ENCODE data around the gene TMEM154.

DNA sequence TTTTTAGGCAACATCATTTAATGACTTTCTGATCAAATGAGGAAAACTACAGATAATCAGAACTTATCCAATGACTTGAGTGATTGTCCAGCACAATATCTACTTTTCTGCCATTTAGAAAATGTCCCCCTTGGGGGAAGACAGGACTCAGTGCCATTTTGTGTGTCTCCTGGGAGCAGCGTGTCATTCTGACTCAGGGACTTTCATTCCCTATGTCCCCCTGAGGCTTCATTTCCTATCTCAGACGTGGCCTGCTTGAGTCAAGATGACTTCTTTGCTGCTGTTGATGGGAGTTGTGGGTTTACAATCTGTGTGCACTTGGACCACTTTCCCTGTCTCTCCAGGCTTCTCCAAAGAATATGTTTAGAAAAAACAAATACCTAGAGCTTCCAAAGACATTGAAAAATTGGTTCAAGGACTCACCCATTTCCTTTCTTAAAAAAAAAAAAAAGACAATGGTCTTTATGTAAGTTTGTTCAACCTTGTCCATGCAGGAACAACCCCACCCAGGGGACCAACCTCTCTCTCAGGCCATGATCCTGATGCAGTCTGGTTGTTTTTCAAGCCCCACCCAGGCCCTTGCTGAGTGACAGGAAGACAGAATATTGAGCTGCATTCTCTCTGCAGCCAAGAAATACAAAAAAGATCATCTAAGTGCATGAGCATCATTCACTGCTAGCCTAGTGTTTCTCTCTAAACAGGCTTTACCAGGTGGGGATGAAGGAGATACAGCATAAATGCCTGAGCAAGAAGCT, 34.3 kb upstream of the TMEM154 start:
- TF ChIP-seq CSDC2 (CRISPR knock-in tag; IDR thresholded peaks at IDR 0.05) (no peak), CREB5 (CRISPR knock-in tag; IDR thresholded peaks at IDR 0.05; ENCODE audit: low read depth) (no peak)
- TF ChIP-seq, protein P1, sequence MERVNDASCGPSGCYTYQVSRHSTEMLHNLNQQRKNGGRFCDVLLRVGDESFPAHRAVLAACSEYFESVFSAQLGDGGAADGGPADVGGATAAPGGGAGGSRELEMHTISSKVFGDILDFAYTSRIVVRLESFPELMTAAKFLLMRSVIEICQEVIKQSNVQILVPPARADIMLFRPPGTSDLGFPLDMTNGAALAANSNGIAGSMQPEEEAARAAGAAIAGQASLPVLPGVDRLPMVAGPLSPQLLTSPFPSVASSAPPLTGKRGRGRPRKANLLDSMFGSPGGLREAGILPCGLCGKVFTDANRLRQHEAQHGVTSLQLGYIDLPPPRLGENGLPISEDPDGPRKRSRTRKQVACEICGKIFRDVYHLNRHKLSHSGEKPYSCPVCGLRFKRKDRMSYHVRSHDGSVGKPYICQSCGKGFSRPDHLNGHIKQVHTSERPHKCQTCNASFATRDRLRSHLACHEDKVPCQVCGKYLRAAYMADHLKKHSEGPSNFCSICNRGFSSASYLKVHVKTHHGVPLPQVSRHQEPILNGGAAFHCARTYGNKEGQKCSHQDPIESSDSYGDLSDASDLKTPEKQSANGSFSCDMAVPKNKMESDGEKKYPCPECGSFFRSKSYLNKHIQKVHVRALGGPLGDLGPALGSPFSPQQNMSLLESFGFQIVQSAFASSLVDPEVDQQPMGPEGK (CRISPR knock-in tag; IDR thresholded peaks at IDR 0.05; ENCODE audit: borderline replicate concordance) = no peak
